Nephron (organoid): ENCODE data around the gene SMG6.

ENCODE experiments used
- H3K27ac Mint-ChIP-seq, 3 experiments: 2 replicates each; pipeline ENCODE4 v1.8.0; 2020; ENCODE audit warnings: mixed read lengths in 3 of 3, mild to moderate bottlenecking in 2 of 3, moderate library complexity in 1 of 3
- H3K27me3 Mint-ChIP-seq: 2 replicates; pipeline ENCODE4 v1.8.0; 2021; ENCODE audit warnings: low read depth, mild to moderate bottlenecking, moderate library complexity, mixed read lengths
- H3K36me3 Mint-ChIP-seq: 2 replicates; pipeline ENCODE4 v1.8.0; 2020; ENCODE audit warnings: low read depth, mixed read lengths
- H3K4me1 Mint-ChIP-seq: 2 replicates; pipeline ENCODE4 v1.8.0; 2020; ENCODE audit warnings: mixed read lengths
- H3K4me3 Mint-ChIP-seq, 3 experiments: 2 replicates each; pipeline ENCODE4 v1.8.0; 2020; ENCODE audit warnings: mild to moderate bottlenecking in 3 of 3, mixed read lengths in 3 of 3, moderate library complexity in 2 of 3
- H3K9me3 Mint-ChIP-seq: 2 replicates; pipeline ENCODE4 v1.8.0; 2020; ENCODE audit warnings: mixed read lengths
- TF ChIP-seq, protein P1 (sequence below), 3 experiments: fragments of 200-600 bp; sonication (generic); IDR thresholded peaks; one replicate each; pipeline ENCODE4 v1.5.0; 2021; ENCODE audit warnings: antibody characterized with exemption in 3 of 3; ENCODE audit not compliant: unreplicated experiment in 3 of 3

The SMG6 gene

DNA sequence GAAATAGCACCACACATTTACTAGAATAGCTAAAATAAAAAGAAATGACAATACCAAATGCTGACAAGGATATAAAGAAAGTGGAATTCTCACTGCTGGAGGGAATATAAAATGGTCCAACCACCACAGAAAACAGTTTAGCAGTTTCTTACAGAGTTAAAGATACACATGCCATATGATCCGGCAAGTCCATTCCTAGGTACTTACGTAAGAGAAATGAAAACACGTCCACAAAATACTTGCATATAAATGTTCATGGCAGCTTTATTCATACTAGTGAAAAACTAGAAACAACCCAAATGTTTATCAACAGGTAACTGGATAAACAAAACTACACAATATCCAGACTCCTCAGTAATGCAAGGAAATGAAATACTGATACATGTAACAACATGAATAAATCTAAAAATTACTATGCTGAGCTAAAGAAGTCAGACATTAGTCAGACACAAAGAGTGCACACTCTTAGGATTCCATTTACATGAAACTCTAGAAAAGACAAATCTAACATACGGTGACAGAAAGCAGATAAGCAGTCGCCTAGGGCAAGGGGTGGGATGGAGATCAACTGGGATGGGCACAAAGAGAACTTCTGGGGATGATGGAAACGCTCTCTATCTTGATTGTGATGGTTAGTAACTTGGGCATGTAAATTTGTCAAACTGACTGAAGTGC is 76.4 kb downstream of the SMG6 start:
- Mint-ChIP-seq H3K27me3 (no peaks in the 10 kb centered on the region), H3K27ac (peak overlapping the region in 2 of 3 experiments; percentile 10 to 48), H3K36me3 (peaks cover 49% of the 10 kb centered on the region), H3K4me1 (peaks cover 57% of the 10 kb centered on the region), H3K9me3 (no peaks in the 10 kb centered on the region), H3K4me3 (no peak overlapping the region)
- TF ChIP-seq, protein P1, sequence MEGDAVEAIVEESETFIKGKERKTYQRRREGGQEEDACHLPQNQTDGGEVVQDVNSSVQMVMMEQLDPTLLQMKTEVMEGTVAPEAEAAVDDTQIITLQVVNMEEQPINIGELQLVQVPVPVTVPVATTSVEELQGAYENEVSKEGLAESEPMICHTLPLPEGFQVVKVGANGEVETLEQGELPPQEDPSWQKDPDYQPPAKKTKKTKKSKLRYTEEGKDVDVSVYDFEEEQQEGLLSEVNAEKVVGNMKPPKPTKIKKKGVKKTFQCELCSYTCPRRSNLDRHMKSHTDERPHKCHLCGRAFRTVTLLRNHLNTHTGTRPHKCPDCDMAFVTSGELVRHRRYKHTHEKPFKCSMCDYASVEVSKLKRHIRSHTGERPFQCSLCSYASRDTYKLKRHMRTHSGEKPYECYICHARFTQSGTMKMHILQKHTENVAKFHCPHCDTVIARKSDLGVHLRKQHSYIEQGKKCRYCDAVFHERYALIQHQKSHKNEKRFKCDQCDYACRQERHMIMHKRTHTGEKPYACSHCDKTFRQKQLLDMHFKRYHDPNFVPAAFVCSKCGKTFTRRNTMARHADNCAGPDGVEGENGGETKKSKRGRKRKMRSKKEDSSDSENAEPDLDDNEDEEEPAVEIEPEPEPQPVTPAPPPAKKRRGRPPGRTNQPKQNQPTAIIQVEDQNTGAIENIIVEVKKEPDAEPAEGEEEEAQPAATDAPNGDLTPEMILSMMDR (IDR thresholded peaks at IDR 0.05; ENCODE audit: unreplicated experiment in 3 of 3) = no peak

DNA sequence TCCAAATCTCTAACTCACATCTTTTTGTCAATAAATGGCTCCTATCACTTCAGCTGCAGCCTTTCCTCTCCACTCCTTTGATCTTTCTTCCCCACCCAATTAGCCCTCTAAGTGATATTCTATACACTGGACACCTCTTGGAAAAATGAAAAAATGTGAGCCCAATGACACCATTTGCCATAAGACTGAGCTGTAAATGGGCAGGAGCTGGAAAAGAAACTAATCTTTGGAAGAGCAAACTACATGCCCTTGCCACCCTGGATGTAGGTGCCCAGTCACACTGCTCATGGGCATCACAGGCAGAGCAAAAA is 80.0 kb downstream of the SMG6 start:
- H3K36me3 Mint-ChIP-seq = peaks cover 42% of the 10 kb centered on the region
- TF ChIP-seq, protein P1 (IDR thresholded peaks at IDR 0.05; ENCODE audit: unreplicated experiment in 3 of 3) = no peak
- H3K9me3 Mint-ChIP-seq = no peaks in the 10 kb centered on the region
- H3K27ac Mint-ChIP-seq = peak overlapping the region; percentile 73 to 92 (median 77)
- H3K4me3 Mint-ChIP-seq = no peak overlapping the region
- H3K4me1 Mint-ChIP-seq = peaks cover 38% of the 10 kb centered on the region
- H3K27me3 Mint-ChIP-seq = no peaks in the 10 kb centered on the region

DNA sequence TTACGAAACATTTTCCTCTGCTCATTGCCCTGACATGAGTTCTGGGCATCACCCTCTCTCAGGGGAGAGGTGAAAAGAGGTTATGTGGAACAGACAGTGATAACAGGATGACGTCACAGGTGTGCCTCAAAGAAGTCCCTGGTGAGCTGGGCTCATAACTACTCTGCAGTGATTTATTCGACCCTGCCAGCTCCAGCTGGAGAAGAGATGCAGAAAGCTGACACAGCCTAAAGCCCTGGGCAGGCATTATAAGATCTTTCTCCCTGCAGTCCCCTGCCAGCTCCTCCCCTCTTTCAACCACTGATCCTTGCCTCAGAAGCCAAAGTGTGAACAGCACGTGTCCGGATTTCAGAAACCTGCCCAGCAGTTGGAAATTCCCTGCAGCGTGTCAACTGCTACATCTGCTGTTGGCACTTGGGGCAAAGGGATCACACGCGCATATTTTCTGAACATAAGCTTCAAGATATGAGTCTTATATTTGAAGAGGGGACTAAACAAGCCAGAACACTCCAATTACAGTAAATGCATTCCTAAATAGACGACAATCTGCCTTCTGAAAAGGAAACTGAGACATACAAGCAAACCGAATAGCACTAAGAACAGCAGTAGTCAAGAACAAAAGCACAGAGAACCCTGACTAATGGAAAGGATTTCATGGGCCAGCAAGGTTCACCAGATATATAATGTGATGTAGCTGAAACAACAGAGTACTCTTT is 80.5 kb downstream of the SMG6 start:
- H3K27me3 Mint-ChIP-seq = no peaks in the 10 kb centered on the region
- H3K36me3 Mint-ChIP-seq = peaks cover 43% of the 10 kb centered on the region
- H3K9me3 Mint-ChIP-seq = no peaks in the 10 kb centered on the region
- no peak overlapping the region for H3K4me3 Mint-ChIP-seq
- peaks cover 39% of the 10 kb centered on the region for H3K4me1 Mint-ChIP-seq
- H3K27ac Mint-ChIP-seq = peak overlapping the region; percentile 73 to 92 (median 77)
- TF ChIP-seq, protein P1 (IDR thresholded peaks at IDR 0.05; ENCODE audit: unreplicated experiment in 3 of 3) = no peak

DNA sequence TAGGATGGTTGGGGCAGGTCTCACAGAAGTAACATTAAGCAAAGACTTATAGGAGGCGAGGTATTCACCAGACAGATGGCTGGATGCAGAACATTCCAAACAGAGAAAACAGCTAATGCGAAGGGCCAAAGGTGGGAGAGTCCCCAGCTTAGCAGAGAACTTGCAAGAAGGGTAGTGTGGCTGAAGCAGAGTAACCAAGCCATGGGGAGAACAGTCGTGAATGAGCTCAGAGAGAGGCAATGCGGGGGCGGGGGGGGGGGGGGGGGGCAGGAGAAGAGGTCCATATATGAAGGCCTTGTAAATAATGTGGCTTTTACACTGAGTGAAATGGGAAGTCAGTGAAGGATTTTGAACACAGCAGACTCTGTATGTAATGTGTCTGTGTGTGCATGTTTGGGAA is 81.3 kb downstream of the SMG6 start:
- TF ChIP-seq, protein P1 (IDR thresholded peaks at IDR 0.05; ENCODE audit: unreplicated experiment in 3 of 3) = no peak
- Mint-ChIP-seq H3K9me3 (no peaks in the 10 kb centered on the region), H3K4me3 (no peak overlapping the region)

DNA sequence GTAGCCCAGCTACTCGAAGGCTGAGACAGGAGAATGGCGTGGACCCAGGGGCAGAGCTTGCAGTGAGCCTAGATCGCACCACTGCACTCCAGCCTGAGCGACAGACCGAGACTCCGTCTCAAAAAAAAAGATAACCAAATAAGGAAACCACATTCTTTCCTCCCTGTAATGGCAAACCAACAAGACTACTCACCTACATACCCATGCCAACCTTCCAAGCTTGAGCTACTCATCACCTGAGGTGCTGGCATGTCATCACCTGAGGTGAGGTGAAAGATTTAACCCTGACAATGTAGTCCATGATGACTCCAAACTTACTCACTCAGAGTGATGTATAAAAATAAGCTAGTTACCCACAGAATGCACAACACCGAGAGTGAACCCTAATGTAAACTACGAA is 85.2 kb downstream of the SMG6 start:
- H3K9me3 Mint-ChIP-seq = no peaks in the 10 kb centered on the region

More for the DNA sequence above, 81.3 kb downstream of the SMG6 start:
- Mint-ChIP-seq H3K27ac (peak overlapping the region; percentile 73 to 92 (median 77)), H3K4me1 (peaks cover 34% of the 10 kb centered on the region), H3K36me3 (peaks cover 39% of the 10 kb centered on the region), H3K27me3 (no peaks in the 10 kb centered on the region)

More for the DNA sequence above, 85.2 kb downstream of the SMG6 start:
- Mint-ChIP-seq H3K4me1 (peaks cover 56% of the 10 kb centered on the region), H3K27me3 (no peaks in the 10 kb centered on the region), H3K4me3 (peak overlapping the region in 1 of 3 experiments; percentile 49), H3K36me3 (peaks cover 23% of the 10 kb centered on the region), H3K27ac (peak overlapping the region; percentile 82 to 91 (median 88))
- TF ChIP-seq, protein P1 (IDR thresholded peaks at IDR 0.05; ENCODE audit: unreplicated experiment in 3 of 3) = no peak
